SK-N-SH treated with all-trans-retinoic acid at 6 μM for 48 hours (cell line): ENCODE results near the gene HIBCH.

Experiments used
- ATAC-seq: fragments of 200-7000 bp; cut with Tn5 transposase; 3 replicates; pipeline ENCODE4 v1.9.1; 2020; ENCODE audit warnings: mild to moderate bottlenecking, moderate library complexity
- BACH2 ChIP-seq: fragments of 250-450 bp; sonication (Bioruptor Pico); IDR thresholded peaks from 2 replicates; pipeline ENCODE4 v1.9.0; 2021; ENCODE audit warnings: mild to moderate bottlenecking, borderline replicate concordance
- CSDC2 ChIP-seq: fragments of 250-450 bp; sonication (Bioruptor Pico); IDR thresholded peaks from 2 replicates; pipeline ENCODE4 v1.5.0; 2020; ENCODE audit warnings: mild to moderate bottlenecking, moderate library complexity
- CSRNP3 ChIP-seq: fragments of 250-450 bp; sonication (Bioruptor Pico); IDR thresholded peaks from 2 replicates; pipeline ENCODE4 v1.5.1; 2021; ENCODE audit warnings: mild to moderate bottlenecking, moderate library complexity
- ESRRG ChIP-seq: fragments of 250-450 bp; sonication (Bioruptor Pico); IDR thresholded peaks from 2 replicates; pipeline ENCODE4 v1.6.1; 2021; ENCODE audit warnings: mild to moderate bottlenecking
- GLIS3 ChIP-seq: fragments of 250-450 bp; sonication (Bioruptor Pico); IDR thresholded peaks from 2 replicates; pipeline ENCODE4 v1.5.0; 2020; ENCODE audit warnings: mild to moderate bottlenecking, moderate library complexity
- ISL1 ChIP-seq: fragments of 250-450 bp; sonication (Bioruptor Pico); IDR thresholded peaks from 2 replicates; pipeline ENCODE4 v2.1.2; 2022; ENCODE audit warnings: mild to moderate bottlenecking, moderate library complexity
- OSR1 ChIP-seq: fragments of 250-450 bp; sonication (Bioruptor Pico); IDR thresholded peaks from 2 replicates; pipeline ENCODE4 v1.8.0; 2022; ENCODE audit warnings: moderate library complexity, mild to moderate bottlenecking, inconsistent platforms
- POU6F1 ChIP-seq: fragments of 250-450 bp; sonication (Bioruptor Pico); IDR thresholded peaks from 2 replicates; pipeline ENCODE4 v1.8.0; 2021; ENCODE audit warnings: low read depth, mild to moderate bottlenecking, moderate library complexity, borderline replicate concordance
- PPARA ChIP-seq: fragments of 250-450 bp; sonication (Bioruptor Pico); IDR thresholded peaks from 2 replicates; pipeline ENCODE4 v1.5.0; 2020; ENCODE audit warnings: mild to moderate bottlenecking, borderline replicate concordance
- TCF4 ChIP-seq: fragments of 250-450 bp; sonication (Bioruptor Pico); IDR thresholded peaks from 2 replicates; pipeline ENCODE4 v1.8.0; 2021; ENCODE audit warnings: mild to moderate bottlenecking, moderate library complexity, borderline replicate concordance
- TOX ChIP-seq: fragments of 250-450 bp; sonication (Bioruptor Pico); IDR thresholded peaks from 2 replicates; pipeline ENCODE4 v1.8.0; 2021; ENCODE audit warnings: mild to moderate bottlenecking, moderate library complexity, borderline replicate concordance
- TSHZ2 ChIP-seq: fragments of 250-450 bp; sonication (Bioruptor Pico); IDR thresholded peaks from 2 replicates; pipeline ENCODE4 v1.5.0; 2020; ENCODE audit warnings: mild to moderate bottlenecking, moderate library complexity
- ZFP3 ChIP-seq: fragments of 250-450 bp; sonication (Bioruptor Pico); IDR thresholded peaks from 2 replicates; pipeline ENCODE4 v1.5.0; 2020; ENCODE audit warnings: mild to moderate bottlenecking, moderate library complexity
- ZFP30 ChIP-seq: fragments of 450-650 bp; formaldehyde crosslinking; IDR thresholded peaks from 2 replicates; pipeline ENCODE4 v1.5.0; 2022; ENCODE audit warnings: mild to moderate bottlenecking, moderate library complexity
- ZNF565 ChIP-seq: fragments of 450-650 bp; formaldehyde crosslinking; conservative IDR thresholded peaks from 2 replicates; pipeline ENCODE4 v1.5.0; 2020; ENCODE audit warnings: low read depth, mild to moderate bottlenecking, moderate library complexity
- TF ChIP-seq, protein P1 (sequence below): fragments of 250-450 bp; sonication (Bioruptor Pico); IDR thresholded peaks from 2 replicates; pipeline ENCODE4 v1.5.1; 2020; ENCODE audit warnings: low read depth, mild to moderate bottlenecking, moderate library complexity
- TF ChIP-seq, protein P2 (sequence below): fragments of 250-450 bp; sonication (Bioruptor Pico); IDR thresholded peaks from 2 replicates; pipeline ENCODE4 v1.8.0; 2020; ENCODE audit warnings: mild to moderate bottlenecking, moderate library complexity, borderline replicate concordance

HIBCH gene

GRCh38 chr2:190207930-190208329, 111.7 kb downstream of the HIBCH start:
- ATAC-seq, result no peak
- TF ChIP-seq TCF4, result no peak
- no peak for TF ChIP-seq TSHZ2

DNA sequence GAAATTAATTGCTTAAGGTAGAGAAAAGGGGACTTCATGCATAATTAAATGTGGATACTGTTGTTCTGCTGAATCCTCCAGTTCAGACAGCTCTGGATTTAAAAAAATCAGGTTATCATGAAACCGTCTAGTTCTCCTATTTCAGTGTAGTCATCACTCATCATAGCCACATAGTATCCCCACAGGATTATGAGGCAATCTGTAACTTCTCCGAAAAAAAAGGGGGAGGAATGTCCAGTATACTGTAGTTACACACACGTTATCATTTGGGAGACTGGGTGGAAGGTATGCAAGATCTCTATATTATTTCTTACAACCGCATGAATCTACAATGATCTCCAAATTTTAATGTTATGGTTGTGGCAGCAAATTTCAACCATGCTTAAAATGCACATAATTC, 114.0 kb downstream of the HIBCH start:
- TF ChIP-seq, protein P1, sequence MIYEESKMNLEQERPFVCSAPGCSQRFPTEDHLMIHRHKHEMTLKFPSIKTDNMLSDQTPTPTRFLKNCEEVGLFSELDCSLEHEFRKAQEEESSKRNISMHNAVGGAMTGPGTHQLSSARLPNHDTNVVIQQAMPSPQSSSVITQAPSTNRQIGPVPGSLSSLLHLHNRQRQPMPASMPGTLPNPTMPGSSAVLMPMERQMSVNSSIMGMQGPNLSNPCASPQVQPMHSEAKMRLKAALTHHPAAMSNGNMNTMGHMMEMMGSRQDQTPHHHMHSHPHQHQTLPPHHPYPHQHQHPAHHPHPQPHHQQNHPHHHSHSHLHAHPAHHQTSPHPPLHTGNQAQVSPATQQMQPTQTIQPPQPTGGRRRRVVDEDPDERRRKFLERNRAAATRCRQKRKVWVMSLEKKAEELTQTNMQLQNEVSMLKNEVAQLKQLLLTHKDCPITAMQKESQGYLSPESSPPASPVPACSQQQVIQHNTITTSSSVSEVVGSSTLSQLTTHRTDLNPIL (CRISPR knock-in tag), result no peak
- TF ChIP-seq OSR1, result no peak
- TF ChIP-seq GLIS3 (CRISPR knock-in tag), result no peak
- TF ChIP-seq ZFP3 (CRISPR knock-in tag), result no peak
- no peak for TF ChIP-seq PPARA (CRISPR knock-in tag)
- TF ChIP-seq TOX, result no peak
- no peak for TF ChIP-seq TCF4
- TF ChIP-seq, protein P2, sequence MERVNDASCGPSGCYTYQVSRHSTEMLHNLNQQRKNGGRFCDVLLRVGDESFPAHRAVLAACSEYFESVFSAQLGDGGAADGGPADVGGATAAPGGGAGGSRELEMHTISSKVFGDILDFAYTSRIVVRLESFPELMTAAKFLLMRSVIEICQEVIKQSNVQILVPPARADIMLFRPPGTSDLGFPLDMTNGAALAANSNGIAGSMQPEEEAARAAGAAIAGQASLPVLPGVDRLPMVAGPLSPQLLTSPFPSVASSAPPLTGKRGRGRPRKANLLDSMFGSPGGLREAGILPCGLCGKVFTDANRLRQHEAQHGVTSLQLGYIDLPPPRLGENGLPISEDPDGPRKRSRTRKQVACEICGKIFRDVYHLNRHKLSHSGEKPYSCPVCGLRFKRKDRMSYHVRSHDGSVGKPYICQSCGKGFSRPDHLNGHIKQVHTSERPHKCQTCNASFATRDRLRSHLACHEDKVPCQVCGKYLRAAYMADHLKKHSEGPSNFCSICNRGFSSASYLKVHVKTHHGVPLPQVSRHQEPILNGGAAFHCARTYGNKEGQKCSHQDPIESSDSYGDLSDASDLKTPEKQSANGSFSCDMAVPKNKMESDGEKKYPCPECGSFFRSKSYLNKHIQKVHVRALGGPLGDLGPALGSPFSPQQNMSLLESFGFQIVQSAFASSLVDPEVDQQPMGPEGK, result no peak
- TF ChIP-seq POU6F1 (CRISPR knock-in tag), result no peak
- TF ChIP-seq ESRRG (CRISPR knock-in tag), result no peak
- TF ChIP-seq CSDC2, result no peak
- no peak for TF ChIP-seq ZFP30 (CRISPR knock-in tag)
- TF ChIP-seq ISL1 (CRISPR knock-in tag), result no peak
- no peak for TF ChIP-seq BACH2 (CRISPR knock-in tag)
- no peak for TF ChIP-seq ZNF565
- no peak for ATAC-seq

GRCh38 chr2:190202604-190203003, 117.0 kb downstream of the HIBCH start:
- ATAC-seq, result no peak

More at GRCh38 chr2:190202604-190203003, 117.0 kb downstream of the HIBCH start:
- no peak for TF ChIP-seq CSRNP3 (CRISPR knock-in tag)
- no peak for TF ChIP-seq PPARA (CRISPR knock-in tag)
- no peak for TF ChIP-seq ZNF565
- no peak for TF ChIP-seq GLIS3 (CRISPR knock-in tag)
- TF ChIP-seq ZFP3 (CRISPR knock-in tag), result no peak
- no peak for TF ChIP-seq TSHZ2
- no peak for TF ChIP-seq TOX
- no peak for TF ChIP-seq CSDC2
